LNCaP clone FGC (cell line): ENCODE data around the gene NRN1L.

ENCODE experiments used
- DNase-seq: peaks from one replicate; pipeline ENCODE4 v3.0.0-alpha.2; 2011; ENCODE audit warnings: low read depth
- H3K4me3 ChIP-seq: 2 replicates; pipeline ENCODE4 v1.5.1; 2011; ENCODE audit warnings: mild to moderate bottlenecking, low read depth, low read length, control low read depth
- CTCF ChIP-seq: IDR thresholded peaks from 2 replicates; pipeline ENCODE4 v1.5.1; 2012; ENCODE audit warnings: mild to moderate bottlenecking; ENCODE audit not compliant: control insufficient read depth, insufficient read depth; ENCODE audit errors: extremely low read depth

The NRN1L gene

GRCh38 chr16:67871256-67871655 is 13.4 kb upstream of the NRN1L start:
- H3K4me3 ChIP-seq: no peak overlapping the region
- no peak for DNase-seq
- TF ChIP-seq CTCF: no peak

- H3K4me3 ChIP-seq: peak overlapping the region; percentile 85
- no peak for DNase-seq
- TF ChIP-seq CTCF: no peak
Observed at GRCh38 chr16:67872131-67872630, 12.5 kb upstream of the NRN1L start.

- no peak for TF ChIP-seq CTCF
- DNase-seq: peak; percentile 37
Observed at GRCh38 chr16:67872631-67873434, 11.9 kb upstream of the NRN1L start, which contains the start of gene EDC4. TSS of gene EDC4 (plus strand) at chr16:67873052. CDS start at chr16:67873262, 210 bp downstream.

GRCh38 chr16:67873435-67874370 is 11.0 kb upstream of the NRN1L start:
- DNase-seq: no peak
- no peak for TF ChIP-seq CTCF
- H3K4me3 ChIP-seq: peak overlapping the region; percentile 85

More at GRCh38 chr16:67872631-67873434, 11.9 kb upstream of the NRN1L start, which contains the start of gene EDC4:
- peak within 1 kb of the TSS; percentile 85 for H3K4me3 ChIP-seq

GRCh38 chr16:67874372-67874771 is 10.3 kb upstream of the NRN1L start:
- DNase-seq: no peak
- H3K4me3 ChIP-seq: peak overlapping the region; percentile 85
- TF ChIP-seq CTCF: no peak

- H3K4me3 ChIP-seq: no peak overlapping the region
- no peak for DNase-seq
- TF ChIP-seq CTCF: no peak
Observed at GRCh38 chr16:67877064-67877463, 7.6 kb upstream of the NRN1L start.
